HG02798 (cell line): ENCODE data around the gene HNRNPDL.
"Not testable (repeated sequence)": the region's sequence is repeated elsewhere in the genome, so short reads cannot be mapped to it uniquely, and the experiment has no call there.

Experiments
- ATAC-seq: cut with Tn5 transposase; IDR thresholded peaks from one replicate; pipeline ENCODE4 v1.9.1; 2021; ENCODE audit warnings: mild to moderate bottlenecking; ENCODE audit not compliant: unreplicated experiment, poor library complexity

The HNRNPDL gene

GRCh38 chr4:82394896-82395295 is 35.4 kb downstream of the HNRNPDL start:
- ATAC-seq = no peak

- not testable (repeated sequence) for ATAC-seq
These were observed 40.2 kb downstream of the HNRNPDL start for GRCh38 chr4:82390061-82390460.

- ATAC-seq = no peak
These were observed 41.9 kb downstream of the HNRNPDL start for GRCh38 chr4:82388405-82388804.

GRCh38 chr4:82386312-82386711 is 44.0 kb downstream of the HNRNPDL start:
- ATAC-seq = not testable (repeated sequence)

- ATAC-seq = no peak
These were observed 47.5 kb downstream of the HNRNPDL start for GRCh38 chr4:82382751-82383150.

- no peak for ATAC-seq
These were observed 48.5 kb downstream of the HNRNPDL start for GRCh38 chr4:82381661-82382296.

- ATAC-seq = no peak
These were observed 49.0 kb downstream of the HNRNPDL start for GRCh38 chr4:82381235-82381634.

- no peak for ATAC-seq
These were observed 49.4 kb downstream of the HNRNPDL start for GRCh38 chr4:82380831-82381230.

- ATAC-seq = no peak
These were observed 49.9 kb downstream of the HNRNPDL start for GRCh38 chr4:82380344-82380743.

GRCh38 chr4:82376109-82376508 is 54.2 kb downstream of the HNRNPDL start:
- no peak for ATAC-seq

GRCh38 chr4:82373816-82374625 is 56.2 kb downstream of the HNRNPDL start, which contains the start of gene HNRNPD:
HNRNPD (minus strand) TSS chr4:82373991; CDS start chr4:82373678, 313 bp downstream.
- ATAC-seq = peak; percentile 95

- ATAC-seq = peak; percentile 21
These were observed 56.8 kb downstream of the HNRNPDL start for GRCh38 chr4:82373486-82373815.
